Retinal pigment epithelial cell (primary cell): ENCODE data around the gene PHF21A.

Experiments used
- DNase-seq: peaks from one replicate; pipeline ENCODE4 v3.0.0-alpha.2; 2010; ENCODE audit warnings: low read depth
- H3K4me3 ChIP-seq: 2 replicates; pipeline ENCODE4 v1.5.1; 2011; ENCODE audit warnings: mild to moderate bottlenecking, low read length, control low read depth, moderate library complexity
- CTCF ChIP-seq: conservative IDR thresholded peaks from 2 replicates; pipeline ENCODE4 v1.5.1; 2011; ENCODE audit warnings: low read depth, low read length, control low read depth, inconsistent platforms

The PHF21A gene

GRCh38 chr11:45929486-45930030 is 191.7 kb downstream of the PHF21A start:
- TF ChIP-seq CTCF: no peak
- no peak for DNase-seq
- H3K4me3 ChIP-seq: no peak overlapping the region

- H3K4me3 ChIP-seq: no peak overlapping the region
- no peak for DNase-seq
- no peak for TF ChIP-seq CTCF
Measured at GRCh38 chr11:45928535-45929215, 192.6 kb downstream of the PHF21A start.

GRCh38 chr11:45927684-45928413 is 193.4 kb downstream of the PHF21A start:
- no peak for DNase-seq
- no peak for TF ChIP-seq CTCF
- no peak overlapping the region for H3K4me3 ChIP-seq

GRCh38 chr11:45927332-45927683 is 193.9 kb downstream of the PHF21A start:
- no peak overlapping the region for H3K4me3 ChIP-seq
- no peak for TF ChIP-seq CTCF
- DNase-seq: no peak

- no peak for DNase-seq
- no peak for TF ChIP-seq CTCF
Measured at GRCh38 chr11:45926536-45927331, 194.5 kb downstream of the PHF21A start.

GRCh38 chr11:45926001-45926401 is 195.3 kb downstream of the PHF21A start:
- H3K4me3 ChIP-seq: no peak overlapping the region
- no peak for TF ChIP-seq CTCF
- DNase-seq: no peak

More at GRCh38 chr11:45926536-45927331, 194.5 kb downstream of the PHF21A start:
- H3K4me3 ChIP-seq: no peak overlapping the region
